ENCODE data around the gene TGFBR3L.

DNA sequence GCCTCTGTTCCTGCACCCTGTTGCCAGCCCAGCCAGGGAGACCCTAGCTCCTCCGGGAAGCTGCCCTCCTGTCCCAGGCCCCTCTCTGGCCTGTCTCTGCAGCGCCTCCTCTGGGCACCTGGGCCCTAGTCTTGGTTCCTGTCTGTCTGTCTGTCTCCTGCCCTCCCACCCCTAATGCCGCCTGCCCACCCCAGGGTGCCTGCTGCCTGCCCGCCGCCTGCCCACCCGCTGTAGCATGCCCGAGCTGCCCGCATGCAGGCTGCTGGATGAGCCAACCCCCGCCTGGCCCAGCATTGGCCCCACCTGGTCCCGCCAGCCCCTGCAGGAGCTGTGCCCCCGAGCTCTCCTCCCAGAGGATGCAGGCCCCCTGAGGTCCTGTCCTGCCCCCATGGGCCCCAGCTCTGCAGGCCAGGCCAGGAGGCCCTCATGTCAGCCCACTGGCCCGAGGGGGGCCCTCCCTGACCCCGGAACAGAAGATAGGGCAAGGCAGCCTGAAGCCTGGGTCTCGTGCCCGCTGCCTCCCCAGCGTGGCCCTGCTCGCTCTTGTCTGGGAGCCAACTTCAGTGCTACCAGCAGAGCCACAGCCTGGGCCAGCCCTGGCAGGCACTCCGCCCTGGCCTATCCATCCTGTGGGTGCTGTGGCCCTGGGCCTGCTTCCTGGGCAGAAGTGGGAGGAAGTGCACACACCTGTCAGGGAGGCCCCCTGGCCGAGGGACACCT lies 5.7 kb upstream of the TGFBR3L start:
- TF ChIP-seq, protein P1, sequence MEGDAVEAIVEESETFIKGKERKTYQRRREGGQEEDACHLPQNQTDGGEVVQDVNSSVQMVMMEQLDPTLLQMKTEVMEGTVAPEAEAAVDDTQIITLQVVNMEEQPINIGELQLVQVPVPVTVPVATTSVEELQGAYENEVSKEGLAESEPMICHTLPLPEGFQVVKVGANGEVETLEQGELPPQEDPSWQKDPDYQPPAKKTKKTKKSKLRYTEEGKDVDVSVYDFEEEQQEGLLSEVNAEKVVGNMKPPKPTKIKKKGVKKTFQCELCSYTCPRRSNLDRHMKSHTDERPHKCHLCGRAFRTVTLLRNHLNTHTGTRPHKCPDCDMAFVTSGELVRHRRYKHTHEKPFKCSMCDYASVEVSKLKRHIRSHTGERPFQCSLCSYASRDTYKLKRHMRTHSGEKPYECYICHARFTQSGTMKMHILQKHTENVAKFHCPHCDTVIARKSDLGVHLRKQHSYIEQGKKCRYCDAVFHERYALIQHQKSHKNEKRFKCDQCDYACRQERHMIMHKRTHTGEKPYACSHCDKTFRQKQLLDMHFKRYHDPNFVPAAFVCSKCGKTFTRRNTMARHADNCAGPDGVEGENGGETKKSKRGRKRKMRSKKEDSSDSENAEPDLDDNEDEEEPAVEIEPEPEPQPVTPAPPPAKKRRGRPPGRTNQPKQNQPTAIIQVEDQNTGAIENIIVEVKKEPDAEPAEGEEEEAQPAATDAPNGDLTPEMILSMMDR (IDR thresholded peaks at IDR 0.05) = no peak
- TF ChIP-seq POLR2A (IDR thresholded peaks at IDR 0.05) = no peak

Measured in body of pancreas (tissue), 4 donors.